GM18861 (cell line): ENCODE data around the gene UFSP1.
A peak's percentile ranks its signal among the peaks of the same experiment; 100 is the strongest.

Experiments used
- ATAC-seq: cut with Tn5 transposase; IDR thresholded peaks from one replicate; pipeline ENCODE4 v1.9.1; 2021; ENCODE audit not compliant: unreplicated experiment

The UFSP1 gene

GRCh38 chr7:100895956-100896731 lies 6.6 kb upstream of the UFSP1 start:
- no peak for ATAC-seq

- ATAC-seq = no peak
Observed at GRCh38 chr7:100895701-100895955, 6.1 kb upstream of the UFSP1 start, which contains the start of gene ACHE. TSS of gene ACHE (minus strand) at chr7:100895888. CDS start at chr7:100894232, 1,656 bp downstream.

DNA sequence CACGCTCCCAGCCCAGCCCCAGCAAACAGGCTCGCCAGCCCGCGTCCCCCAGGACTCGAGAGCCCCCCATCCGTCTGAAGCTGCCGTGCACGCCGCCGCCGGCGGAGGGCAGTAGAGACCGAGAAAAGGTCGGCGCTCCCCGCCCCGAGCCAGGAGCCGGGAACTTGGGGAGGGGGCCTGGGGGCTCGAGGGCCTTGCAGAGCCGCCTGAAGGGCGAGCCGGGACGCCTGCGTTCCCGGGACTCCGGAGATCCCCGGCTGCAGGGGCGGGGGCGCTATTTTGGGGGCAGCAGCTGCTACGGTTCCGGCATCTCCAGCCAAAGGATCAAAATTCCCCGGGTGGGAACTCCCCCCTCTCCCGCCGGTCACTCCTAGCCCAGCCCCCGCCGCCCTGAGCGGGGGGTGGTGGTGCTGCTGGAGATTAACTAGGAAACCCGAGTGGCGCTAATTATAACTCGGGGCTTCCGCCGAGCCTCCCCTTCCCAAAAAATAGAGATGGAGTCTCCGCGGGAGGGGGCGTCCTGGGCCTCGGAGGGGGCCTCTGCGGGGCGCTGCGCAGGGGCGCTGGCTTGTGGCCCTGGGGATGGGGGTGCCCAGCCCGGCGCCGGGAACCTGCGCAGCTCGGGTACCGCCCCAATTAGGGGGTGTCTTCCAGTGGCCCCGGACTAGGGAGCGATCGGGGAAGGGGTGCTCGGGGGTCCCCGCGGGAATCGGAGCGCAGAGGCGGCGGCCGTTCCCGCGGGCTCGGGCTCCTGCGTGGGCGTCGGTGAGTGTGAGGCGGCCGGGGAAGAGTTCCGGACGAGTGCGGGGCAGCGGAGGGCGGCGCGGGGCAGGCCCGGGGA lies 5.6 kb upstream of the UFSP1 start:
- ATAC-seq = no peak

DNA sequence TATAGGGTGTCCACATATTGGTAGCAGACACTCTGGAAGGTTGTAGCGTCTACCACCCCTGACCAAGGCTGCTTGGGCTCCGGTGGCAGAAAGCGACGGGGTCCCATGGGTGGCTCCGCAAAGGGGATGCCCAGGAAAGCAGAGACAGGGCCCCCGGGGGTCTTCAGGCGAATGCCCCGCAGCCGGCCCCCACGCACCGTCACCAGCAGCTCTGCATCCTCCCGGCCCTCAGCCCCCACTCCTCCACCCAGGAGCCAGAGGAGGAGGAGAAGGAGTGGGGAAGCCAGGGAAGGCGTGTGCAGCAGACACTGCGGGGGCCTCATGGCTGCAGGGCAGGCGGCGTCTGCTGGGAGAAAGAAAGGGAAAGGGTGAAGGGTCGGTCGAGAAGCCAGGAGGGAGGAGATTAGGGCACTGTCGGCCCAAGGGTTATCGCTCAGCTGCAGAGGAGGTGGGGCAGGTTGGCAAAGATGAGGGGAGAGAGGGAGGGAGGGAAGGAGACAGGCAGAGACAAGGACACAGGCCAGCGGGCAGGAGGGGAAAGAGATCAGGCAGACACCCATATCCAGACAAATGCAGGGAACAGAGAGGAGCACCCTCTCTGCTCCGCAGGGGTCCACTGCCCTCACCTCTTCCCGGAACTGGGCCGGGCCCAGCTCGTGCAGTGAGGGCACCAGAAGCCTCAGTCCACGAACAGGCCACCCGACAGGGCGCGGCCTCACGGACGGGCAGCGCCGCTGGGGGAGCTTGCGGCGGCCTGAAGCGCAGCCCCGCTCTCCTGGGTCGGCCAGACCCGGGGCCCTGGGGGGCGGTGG lies 4.6 kb upstream of the UFSP1 start:
- ATAC-seq = no peak

DNA sequence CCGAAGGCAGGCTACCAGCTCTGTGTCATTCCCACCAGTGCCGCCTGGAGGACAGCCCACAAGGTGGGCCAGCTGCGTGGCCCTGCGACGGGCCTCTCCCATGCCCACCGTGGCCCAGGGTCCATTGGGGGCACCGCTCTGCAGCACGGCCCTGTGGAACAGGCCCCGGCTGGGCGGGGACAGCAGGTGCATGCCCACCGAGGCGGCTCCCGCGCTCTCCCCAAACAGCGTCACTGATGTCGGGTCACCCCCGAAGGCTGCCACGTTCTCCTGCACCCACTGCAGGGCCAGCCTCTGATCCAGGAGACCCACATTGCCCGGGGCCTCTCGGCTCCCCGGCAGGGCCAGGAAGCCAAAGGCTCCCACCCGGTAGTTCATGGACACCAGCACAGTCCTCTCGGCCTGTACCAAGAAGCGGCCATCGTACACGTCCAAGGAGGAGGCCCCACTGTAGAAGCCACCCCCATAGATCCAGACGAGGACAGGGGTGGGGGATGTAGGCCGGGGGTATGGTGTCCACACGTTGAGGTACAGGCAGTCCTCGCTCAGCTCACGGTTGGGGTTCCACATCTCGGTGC lies 3.9 kb upstream of the UFSP1 start:
- ATAC-seq = no peak

DNA sequence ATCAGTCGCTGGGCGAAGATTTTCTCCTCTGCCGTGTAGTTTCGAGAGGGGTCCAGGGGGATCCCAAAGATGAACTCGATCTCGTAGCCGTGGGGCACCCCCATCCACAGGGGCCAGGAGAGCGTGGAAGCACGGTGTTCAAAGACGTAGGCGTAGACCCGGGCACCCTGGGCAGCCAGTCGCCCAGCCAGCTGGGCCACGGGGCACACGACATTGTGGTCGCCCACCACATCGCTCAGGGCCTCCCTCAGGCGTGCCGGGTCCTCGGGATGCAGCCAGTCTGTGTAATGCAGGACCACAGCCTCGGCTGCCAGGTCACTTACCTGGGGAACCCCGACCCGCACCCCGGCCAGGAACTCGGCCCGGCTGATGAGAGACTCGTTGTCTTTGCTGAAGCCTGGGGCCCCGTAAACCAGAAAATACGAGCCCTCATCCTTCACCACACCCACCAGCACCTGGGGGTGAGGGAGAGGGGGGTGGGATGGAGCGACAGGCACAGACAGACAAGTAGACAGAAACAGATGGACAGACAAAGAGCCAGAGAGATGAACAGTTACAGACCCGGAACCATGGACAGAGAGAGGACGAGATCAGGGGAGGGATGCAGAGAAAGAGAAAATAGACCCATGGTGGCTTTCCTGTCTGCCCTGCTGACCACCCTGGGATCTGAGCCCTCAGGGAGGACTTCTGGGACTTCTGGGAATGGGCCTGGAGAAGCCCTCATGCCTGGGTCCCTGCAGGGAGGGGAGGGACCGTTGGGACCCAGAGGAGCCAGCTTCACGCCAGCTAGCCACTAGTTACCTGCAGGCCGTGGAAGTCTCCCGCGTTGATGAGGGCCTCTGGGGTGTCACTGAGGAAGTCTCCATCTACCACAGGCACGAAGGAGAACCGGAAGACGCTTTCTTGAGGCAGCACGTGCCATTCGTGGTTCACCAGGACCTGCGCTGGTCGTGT lies 3.1 kb upstream of the UFSP1 start:
- no peak for ATAC-seq

DNA sequence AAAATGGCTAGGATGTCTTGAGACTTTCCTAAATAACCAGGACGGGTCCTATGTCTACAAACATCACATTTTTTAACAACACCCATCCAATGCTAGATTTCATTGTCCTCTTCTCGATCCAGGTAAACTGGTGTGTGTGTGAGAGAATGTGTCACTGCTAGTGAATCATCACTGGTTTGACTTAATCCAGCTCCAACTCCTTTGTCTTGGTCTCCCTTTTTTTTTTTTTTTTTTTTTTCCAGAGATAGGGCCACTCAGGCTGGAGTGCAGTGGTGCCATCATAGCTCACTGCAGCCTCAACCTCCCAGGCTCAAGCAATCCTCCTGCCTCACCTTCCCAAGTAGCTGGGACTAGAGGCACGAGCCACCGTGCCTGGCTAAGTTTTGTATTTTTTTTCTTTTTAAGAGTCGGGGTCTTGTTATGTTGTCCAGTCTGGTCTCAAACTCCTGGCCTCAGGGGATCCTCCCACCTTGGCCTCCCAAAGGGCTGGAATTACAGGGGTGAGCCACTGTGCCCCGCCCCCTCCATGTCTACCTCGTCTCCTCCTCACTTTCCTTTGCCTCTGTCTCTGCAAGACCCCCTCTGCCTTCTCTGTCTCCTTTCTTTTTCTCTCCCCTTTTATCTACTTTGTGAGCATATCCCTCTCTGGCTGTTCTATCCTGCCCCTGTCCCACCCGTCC lies 2.2 kb upstream of the UFSP1 start:
- no peak for ATAC-seq

- ATAC-seq = no peak
Observed at GRCh38 chr7:100890653-100891567, 1.4 kb upstream of the UFSP1 start.

- no peak for ATAC-seq
Observed at GRCh38 chr7:100888291-100888987, 1.1 kb downstream of the UFSP1 start.

DNA sequence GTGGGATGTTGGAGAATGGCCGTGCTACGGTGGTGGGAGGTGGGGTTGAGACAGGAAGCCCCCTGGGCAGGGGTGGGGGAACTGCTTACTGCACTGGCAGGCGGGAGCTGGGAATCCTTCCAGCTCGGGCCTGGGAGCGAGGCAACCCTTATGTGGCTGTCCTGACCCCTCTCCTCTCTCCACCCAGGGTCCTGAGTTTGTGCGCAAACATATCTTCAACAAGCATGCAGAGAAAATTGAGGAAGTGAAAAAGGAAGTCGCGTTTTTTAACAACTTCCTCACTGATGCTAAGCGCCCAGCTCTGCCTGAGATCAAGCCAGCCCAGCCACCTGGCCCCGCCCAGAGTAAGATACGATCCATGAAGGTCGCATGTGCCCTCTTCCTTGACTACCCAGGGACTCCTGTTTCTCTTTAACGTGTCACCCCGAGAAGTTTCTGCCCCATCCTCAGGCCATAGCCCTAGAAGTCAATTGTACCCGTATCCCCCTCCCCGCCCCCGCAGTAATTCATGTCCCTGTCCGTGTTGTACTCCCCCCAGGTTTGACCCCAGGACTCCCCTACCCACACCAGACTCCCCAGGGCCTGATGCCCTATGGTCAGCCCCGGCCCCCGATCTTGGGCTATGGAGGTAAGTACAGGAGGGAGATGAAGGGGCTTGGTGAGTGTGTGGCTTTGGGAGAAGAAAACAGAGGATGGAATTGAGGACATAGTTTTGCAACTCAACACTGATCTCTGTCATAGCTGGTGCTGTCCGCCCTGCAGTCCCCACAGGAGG lies 1.8 kb downstream of the UFSP1 start:
- ATAC-seq = peak; percentile 42

DNA sequence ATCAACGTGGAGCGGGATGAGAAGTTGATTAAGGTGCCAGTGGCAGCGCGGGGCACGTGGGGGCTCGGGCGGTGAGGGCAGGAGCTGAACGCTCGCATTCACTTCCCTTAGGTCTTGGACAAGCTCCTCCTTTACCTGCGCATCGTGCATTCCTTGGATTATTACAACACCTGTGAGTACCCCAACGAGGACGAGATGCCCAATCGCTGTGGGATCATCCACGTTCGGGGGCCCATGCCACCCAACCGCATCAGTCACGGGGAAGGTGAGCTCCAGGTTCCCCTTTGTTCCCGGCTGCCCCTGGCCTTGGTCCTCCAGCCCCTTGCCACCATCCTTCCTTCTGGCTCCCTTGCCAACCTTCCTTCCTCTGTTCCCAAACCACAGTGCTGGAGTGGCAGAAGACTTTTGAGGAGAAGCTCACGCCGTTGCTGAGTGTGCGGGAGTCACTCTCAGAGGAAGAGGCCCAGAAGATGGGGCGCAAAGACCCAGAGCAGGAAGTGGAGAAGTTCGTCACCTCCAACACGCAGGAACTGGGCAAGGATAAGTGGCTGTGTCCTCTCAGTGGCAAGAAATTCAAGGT lies 2.5 kb downstream of the UFSP1 start:
- no peak for ATAC-seq

DNA sequence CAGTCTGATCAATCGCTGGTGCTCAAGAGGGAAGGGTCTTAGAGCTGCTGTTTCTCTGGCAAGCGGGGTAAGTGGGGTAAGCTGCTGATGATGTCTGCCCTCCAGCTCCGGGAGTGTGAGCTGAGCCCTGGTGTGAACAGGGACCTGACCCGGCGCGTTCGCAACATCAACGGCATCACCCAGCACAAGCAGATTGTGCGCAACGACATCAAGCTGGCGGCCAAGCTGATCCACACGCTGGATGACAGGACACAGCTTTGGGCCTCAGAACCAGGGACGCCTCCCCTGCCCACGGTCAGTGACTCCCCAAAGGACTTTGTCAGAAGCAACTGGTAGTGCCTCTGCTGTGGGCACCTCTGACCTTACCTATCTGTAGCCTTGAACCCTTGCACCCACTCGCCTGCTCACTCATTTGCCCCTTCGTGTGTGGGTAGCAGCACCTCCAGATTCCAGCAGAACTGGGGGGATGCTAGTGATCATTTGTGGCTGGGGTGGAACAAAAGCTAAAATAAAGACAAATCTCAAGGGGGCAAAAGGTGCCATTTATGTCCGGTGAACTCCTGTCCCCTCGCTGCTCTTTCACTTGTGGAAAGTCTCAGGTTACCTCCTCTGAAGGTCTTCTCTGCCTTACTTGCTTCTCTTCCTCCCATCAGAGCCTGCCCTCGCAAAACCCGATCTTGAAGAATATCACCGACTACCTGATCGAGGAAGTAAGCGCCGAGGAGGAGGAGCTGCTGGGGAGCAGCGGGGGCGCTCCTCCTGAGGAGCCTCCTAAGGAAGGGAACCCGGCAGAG lies 3.2 kb downstream of the UFSP1 start:
- ATAC-seq = no peak

DNA sequence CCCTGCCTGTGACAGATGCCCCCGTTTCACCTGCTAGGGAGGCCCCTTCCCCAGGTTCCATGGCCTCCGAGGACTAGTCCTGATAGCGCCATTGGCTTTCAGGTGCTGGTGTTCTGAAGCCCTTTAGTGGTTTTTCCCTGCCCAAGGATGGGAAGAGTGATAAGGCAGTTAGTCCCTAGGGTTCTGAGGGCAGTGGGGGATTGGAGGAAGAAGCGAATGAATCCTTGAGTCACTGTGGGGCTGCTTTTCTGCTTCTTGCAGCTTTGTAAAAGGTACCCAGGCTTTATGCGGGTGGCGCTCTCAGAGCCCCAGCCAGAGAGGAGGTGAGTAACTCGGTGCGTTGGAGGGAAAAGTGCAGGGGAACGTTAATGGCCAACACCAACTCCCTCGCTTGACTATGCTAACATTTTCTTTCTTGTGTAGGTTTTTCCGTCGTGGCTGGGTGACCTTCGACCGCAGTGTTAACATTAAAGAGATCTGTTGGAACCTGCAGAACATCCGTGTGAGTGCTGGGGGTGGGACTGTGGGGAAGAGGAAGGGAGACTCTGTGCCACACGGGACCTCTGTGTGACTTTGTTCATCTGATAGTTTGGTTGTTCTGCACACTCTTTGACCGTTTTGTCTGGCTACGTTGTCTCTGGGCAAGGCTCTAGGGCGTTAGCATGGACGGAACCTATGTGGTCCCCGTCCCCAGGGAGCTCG lies 3.9 kb downstream of the UFSP1 start:
- no peak for ATAC-seq

- ATAC-seq = no peak
Observed at GRCh38 chr7:100884736-100885439, 4.6 kb downstream of the UFSP1 start.
